Subcutaneous adipose tissue (tissue), 4 donors: ENCODE data around the gene AP1S1. TPM values are rescaled to one million over a fixed set of nuclear protein-coding genes. Genes with fewer than 3 reads are reported as not detected.

Source experiments
- CTCF ChIP-seq: fragments of 450-650 bp; IDR thresholded peaks from one replicate; pipeline ENCODE4 v1.5.1; 2016; ENCODE audit warnings: low read depth, mild to moderate bottlenecking, control low read depth, antibody characterized with exemption, moderate library complexity
- total RNA-seq, 4 donors: library from RNA; depleted of rRNA; stranded (reverse); fragments of >200 nt; gene quantifications; one replicate each; pipeline ENCODE4 v1.1.0, GENCODE V29; 2016

The AP1S1 gene
- total RNA-seq, 4 donors from 2014 or later: 7.7 to 42.2 (median 23.8) TPM

- no peak for TF ChIP-seq CTCF
Observed at GRCh38 chr7:101172005-101172853, 18.0 kb downstream of the AP1S1 start.

- no peak for TF ChIP-seq CTCF
Observed at GRCh38 chr7:101172854-101173751, 18.8 kb downstream of the AP1S1 start.

GRCh38 chr7:101173752-101174244 is 19.5 kb downstream of the AP1S1 start:
- no peak for TF ChIP-seq CTCF

- TF ChIP-seq CTCF: no peak
Observed at GRCh38 chr7:101174322-101174854, 20.1 kb downstream of the AP1S1 start.

- TF ChIP-seq CTCF: no peak
Observed at GRCh38 chr7:101175664-101176063, 21.4 kb downstream of the AP1S1 start.

- TF ChIP-seq CTCF: no peak
Observed at GRCh38 chr7:101177644-101178043, 23.4 kb downstream of the AP1S1 start.
